C4-2B (cell line): ENCODE data around the gene CNRIP1.
A peak's percentile ranks its signal among the peaks of the same experiment; 100 is the strongest.

Source experiments
- H3K27ac ChIP-seq: fragments of 450-650 bp; 2 replicates; pipeline ENCODE4 v1.5.1; 2017
- CTCF ChIP-seq: fragments of 450-650 bp; conservative IDR thresholded peaks from 2 replicates; pipeline ENCODE4 v1.5.1; 2017; ENCODE audit warnings: mild to moderate bottlenecking
- ZFX ChIP-seq: fragments of 450-650 bp; IDR thresholded peaks from 2 replicates; pipeline ENCODE4 v1.6.1; 2017

The CNRIP1 gene

GRCh38 chr2:68291314-68291713 lies 28.4 kb downstream of the CNRIP1 start:
- TF ChIP-seq CTCF (no peak), ZFX (no peak)
- no peak overlapping the region for H3K27ac ChIP-seq

- no peak overlapping the region for H3K27ac ChIP-seq
Observed at GRCh38 chr2:68290901-68291300, 28.8 kb downstream of the CNRIP1 start.

GRCh38 chr2:68287580-68288441 lies 31.9 kb downstream of the CNRIP1 start:
- peak overlapping the region; percentile 55 for H3K27ac ChIP-seq

More at GRCh38 chr2:68290901-68291300, 28.8 kb downstream of the CNRIP1 start:
- TF ChIP-seq CTCF, result no peak
- TF ChIP-seq ZFX, result no peak

GRCh38 chr2:68284896-68285295 lies 34.9 kb downstream of the CNRIP1 start:
- no peak for TF ChIP-seq CTCF
- no peak for TF ChIP-seq ZFX
- H3K27ac ChIP-seq, result no peak overlapping the region

More at GRCh38 chr2:68287580-68288441, 31.9 kb downstream of the CNRIP1 start:
- no peak for TF ChIP-seq CTCF
- TF ChIP-seq ZFX, result no peak

- no peak overlapping the region for H3K27ac ChIP-seq
- TF ChIP-seq CTCF, result no peak
Observed at GRCh38 chr2:68283419-68283812, 36.3 kb downstream of the CNRIP1 start.

- TF ChIP-seq CTCF (peak; percentile 73), ZFX (no peak)
- no peak overlapping the region for H3K27ac ChIP-seq
Observed at GRCh38 chr2:68282811-68283418, 36.8 kb downstream of the CNRIP1 start.

- H3K27ac ChIP-seq, result no peak overlapping the region
- no peak for TF ChIP-seq CTCF
- TF ChIP-seq ZFX, result no peak
Observed at GRCh38 chr2:68280796-68281195, 39.0 kb downstream of the CNRIP1 start.
